Muscle of back (tissue), 11 donors: ENCODE measurements around the gene DLAT. TPM values are rescaled to one million over a fixed set of nuclear protein-coding genes. Genes with fewer than 3 reads are reported as not detected.
A peak's percentile ranks its signal among the peaks of the same experiment; 100 is the strongest.
"Not testable (repeated sequence)": the region's sequence is repeated elsewhere in the genome, so short reads cannot be mapped to it uniquely, and the experiment has no call there.

Experiments
- DNase-seq, 3 donors: peaks; one replicate each; pipeline versions ENCODE4 v3.0.0 to v3.0.0-alpha.2; 2013
- polyA plus RNA-seq, 10 donors: library from polyadenylated mRNA; unstranded; fragments of 120-200 nt; gene quantifications; one replicate each; pipeline ENCODE4 v1.2.1, GENCODE V29; 2013; ENCODE audit not compliant: insufficient read length in 10 of 10

The DLAT gene
- polyA plus RNA-seq, 10 donors: 34.9 to 48.9 (median 40.8) TPM

GRCh38 chr11:112002491-112003216 lies 22.6 kb upstream of the DLAT start:
- DNase-seq: no peak

GRCh38 chr11:112004389-112004788 lies 20.8 kb upstream of the DLAT start:
- no peak for DNase-seq

- no peak for DNase-seq
Measured at GRCh38 chr11:112005422-112006094, 19.6 kb upstream of the DLAT start.

- not testable (repeated sequence) for DNase-seq
Measured at GRCh38 chr11:112006095-112006441, 19.1 kb upstream of the DLAT start.

GRCh38 chr11:112011451-112011850 lies 13.8 kb upstream of the DLAT start:
- DNase-seq: not testable (repeated sequence)

GRCh38 chr11:112012874-112013273 lies 12.3 kb upstream of the DLAT start:
- DNase-seq: no peak

GRCh38 chr11:112013497-112014164 lies 11.6 kb upstream of the DLAT start:
- DNase-seq: no peak

GRCh38 chr11:112016088-112016764 lies 9.0 kb upstream of the DLAT start:
- peak in 1 of 3 donors; percentile 5 for DNase-seq

- peak in 1 of 3 donors; percentile 10 for DNase-seq
Measured at GRCh38 chr11:112016765-112017376, 8.3 kb upstream of the DLAT start.

GRCh38 chr11:112017538-112017937 lies 7.7 kb upstream of the DLAT start:
- no peak for DNase-seq

GRCh38 chr11:112019066-112019465 lies 6.1 kb upstream of the DLAT start:
- DNase-seq: no peak

GRCh38 chr11:112023104-112023503 lies 2.1 kb upstream of the DLAT start:
- DNase-seq: no peak

GRCh38 chr11:112024178-112024772 lies 933 bp upstream of the DLAT start:
- peak in 2 of 3 donors; percentile 3 to 22 for DNase-seq

- DNase-seq: peak in 1 of 3 donors; percentile 23
Measured at GRCh38 chr11:112025707-112026106, 499 bp downstream of the DLAT start.

- DNase-seq: not testable (repeated sequence)
Measured at GRCh38 chr11:112026784-112027410, 1.7 kb downstream of the DLAT start.

- no peak for DNase-seq
Measured at GRCh38 chr11:112029460-112029859, 4.3 kb downstream of the DLAT start.

GRCh38 chr11:112033902-112034301 lies 8.7 kb downstream of the DLAT start:
- no peak for DNase-seq

GRCh38 chr11:112037527-112037926 lies 12.3 kb downstream of the DLAT start:
- no peak for DNase-seq

GRCh38 chr11:112042161-112042960 lies 17.2 kb downstream of the DLAT start:
- DNase-seq: no peak

GRCh38 chr11:112042961-112043304 lies 17.7 kb downstream of the DLAT start:
- no peak for DNase-seq
